Mesenchymal stem cell (in vitro differentiated cells and primary cell): ENCODE results near the gene LYPD4. TPM values are rescaled to one million over a fixed set of nuclear protein-coding genes. Genes with fewer than 3 reads are reported as not detected.
A peak's percentile ranks its signal among the peaks of the same experiment; 100 is the strongest.

Experiments
- DNase-seq: peaks from one replicate; pipeline ENCODE4 v3.0.0-alpha.2; 2013
- H2AFZ ChIP-seq: one replicate; pipeline ENCODE4 v1.6.1; 2013; ENCODE audit warnings: low read depth, mild to moderate bottlenecking, control low read depth, inconsistent platforms, low read length, moderate library complexity
- H2AK5ac ChIP-seq: 2 replicates; pipeline ENCODE4 v1.6.1; 2013; ENCODE audit warnings: low read length, moderate library complexity, mild to moderate bottlenecking, inconsistent platforms; ENCODE audit not compliant: severe bottlenecking
- H2BK120ac ChIP-seq: one replicate; pipeline ENCODE4 v1.6.1; 2013; ENCODE audit warnings: low read depth, mild to moderate bottlenecking, inconsistent platforms, low read length, moderate library complexity
- H2BK12ac ChIP-seq, 2 experiments: one replicate each; pipeline ENCODE4 v1.6.1; 2013; ENCODE audit warnings: inconsistent platforms in 2 of 2, low read length in 2 of 2, mild to moderate bottlenecking in 2 of 2, moderate library complexity in 2 of 2, control low read depth in 1 of 2
- H2BK15ac ChIP-seq: one replicate; pipeline ENCODE4 v1.6.1; 2013; ENCODE audit warnings: mild to moderate bottlenecking, low read depth, inconsistent platforms; ENCODE audit not compliant: poor library complexity, severe bottlenecking
- H2BK5ac ChIP-seq: 2 replicates; pipeline ENCODE4 v1.6.1; 2013; ENCODE audit warnings: low read depth, mild to moderate bottlenecking, low read length, control low read depth, inconsistent platforms; ENCODE audit not compliant: poor library complexity, severe bottlenecking
- H3K14ac ChIP-seq, 2 experiments: one replicate each; pipeline ENCODE4 v1.6.1; 2013; ENCODE audit warnings: inconsistent platforms in 2 of 2, low read length in 2 of 2, control low read depth in 1 of 2, mild to moderate bottlenecking in 1 of 2, moderate library complexity in 1 of 2
- H3K18ac ChIP-seq, 2 experiments: one replicate each; pipeline ENCODE4 v1.6.1; 2013; ENCODE audit warnings: inconsistent platforms in 2 of 2, low read length in 2 of 2, control low read depth in 1 of 2, low read depth in 1 of 2, mild to moderate bottlenecking in 1 of 2
- H3K23ac ChIP-seq, 2 experiments: one replicate each; pipeline ENCODE4 v1.6.1; 2013; ENCODE audit warnings: inconsistent platforms in 2 of 2, low read length in 2 of 2, mild to moderate bottlenecking in 2 of 2, moderate library complexity in 2 of 2, control low read depth in 1 of 2
- H3K27ac ChIP-seq: 2 replicates; pipeline ENCODE4 v1.5.1; 2013; ENCODE audit warnings: mild to moderate bottlenecking, moderate library complexity, low read length, control low read depth, inconsistent platforms; ENCODE audit not compliant: poor library complexity, severe bottlenecking
- H3K27me3 ChIP-seq, 2 experiments: 2 replicates each; pipeline versions ENCODE4 v1.6.1 to v1.7.0; 2013; ENCODE audit warnings: low read length in 2 of 2, mild to moderate bottlenecking in 2 of 2, moderate library complexity in 2 of 2, control low read depth in 1 of 2, inconsistent platforms in 1 of 2; ENCODE audit not compliant: control insufficient read depth in 1 of 2, insufficient read depth in 1 of 2
- H3K36me3 ChIP-seq, 2 experiments: 2 replicates each; pipeline versions ENCODE4 v1.6.1 to v1.7.0; 2013; ENCODE audit warnings: low read length in 2 of 2, control low read depth in 1 of 2, inconsistent platforms in 1 of 2, low read depth in 1 of 2, mild to moderate bottlenecking in 1 of 2; ENCODE audit not compliant: insufficient read depth in 2 of 2, control insufficient read depth in 1 of 2
- H3K4ac ChIP-seq, 2 experiments: one replicate each; pipeline ENCODE4 v1.6.1; 2013; ENCODE audit warnings: inconsistent platforms in 2 of 2, low read length in 2 of 2, mild to moderate bottlenecking in 2 of 2, moderate library complexity in 2 of 2, control low read depth in 1 of 2, low read depth in 1 of 2
- H3K4me1 ChIP-seq: 2 replicates; pipeline ENCODE4 v1.6.1; 2013; ENCODE audit warnings: low read depth, low read length, control low read depth; ENCODE audit not compliant: control insufficient read depth, insufficient read depth
- H3K4me2 ChIP-seq: 2 replicates; pipeline ENCODE4 v1.6.1; 2013; ENCODE audit warnings: low read length, mild to moderate bottlenecking, inconsistent platforms; ENCODE audit not compliant: poor library complexity, severe bottlenecking
- H3K4me3 ChIP-seq, 2 experiments: 2 replicates each; pipeline versions ENCODE4 v1.5.1 to v1.7.0; 2013; ENCODE audit warnings: low read length in 2 of 2, mild to moderate bottlenecking in 2 of 2, control low read depth in 1 of 2, low read depth in 1 of 2; ENCODE audit not compliant: insufficient read depth in 1 of 2
- H3K79me1 ChIP-seq: replicated peaks from 2 replicates; pipeline ENCODE4 v1.6.1; 2013; ENCODE audit warnings: mild to moderate bottlenecking, control low read depth, low read length, inconsistent platforms; ENCODE audit not compliant: poor library complexity, severe bottlenecking
- H3K9ac ChIP-seq: 2 replicates; pipeline ENCODE4 v1.7.0; 2013; ENCODE audit warnings: mild to moderate bottlenecking, low read length, moderate library complexity
- H3K9me3 ChIP-seq: 2 replicates; pipeline ENCODE4 v1.7.0; 2013; ENCODE audit warnings: mild to moderate bottlenecking, low read length; ENCODE audit not compliant: control insufficient read depth
- H4K8ac ChIP-seq: one replicate; pipeline ENCODE4 v1.6.1; 2013; ENCODE audit warnings: inconsistent platforms, mild to moderate bottlenecking, low read length, moderate library complexity
- H4K91ac ChIP-seq: one replicate; pipeline ENCODE4 v1.6.1; 2013; ENCODE audit warnings: mild to moderate bottlenecking, low read length, inconsistent platforms
- WGBS: methylation state at CpG from one replicate; pipeline ENCODE4 v1.1.7; 2013; ENCODE audit warnings: mixed read lengths; 5-methylcytosine and 5-hydroxymethylcytosine counted together
- polyA plus RNA-seq, 2 experiments: library from polyadenylated mRNA; stranded (reverse); fragments of 200-250 nt; gene quantifications; one replicate each; pipeline ENCODE4 v1.2.3, GENCODE V29; 2013

The LYPD4 gene, protein sequence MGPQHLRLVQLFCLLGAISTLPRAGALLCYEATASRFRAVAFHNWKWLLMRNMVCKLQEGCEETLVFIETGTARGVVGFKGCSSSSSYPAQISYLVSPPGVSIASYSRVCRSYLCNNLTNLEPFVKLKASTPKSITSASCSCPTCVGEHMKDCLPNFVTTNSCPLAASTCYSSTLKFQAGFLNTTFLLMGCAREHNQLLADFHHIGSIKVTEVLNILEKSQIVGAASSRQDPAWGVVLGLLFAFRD
- polyA plus RNA-seq (2013, experiment 1 of 2): not detected
- polyA plus RNA-seq (2013, experiment 2 of 2): not detected

DNA sequence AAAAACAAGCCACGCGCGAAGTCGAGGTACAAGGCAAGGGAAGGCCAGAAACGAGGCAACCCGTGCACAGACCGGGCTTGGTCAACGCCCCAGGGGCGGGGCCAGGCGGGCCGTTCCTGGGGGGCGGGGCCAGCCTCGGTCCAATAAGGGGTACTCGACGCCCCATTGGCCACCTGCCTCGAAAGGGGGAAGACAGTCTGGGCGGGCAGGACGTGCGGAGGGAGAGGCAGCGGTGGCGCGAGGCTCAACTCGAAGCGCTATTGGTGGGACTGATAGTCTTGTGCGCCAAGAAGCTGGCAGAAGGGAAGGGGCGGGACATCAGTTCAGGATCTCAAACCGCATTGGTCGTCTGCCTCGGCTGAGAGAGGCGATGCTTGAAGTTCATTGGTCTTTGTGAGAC lies at the start of gene LYPD4:
Gene LYPD4, minus strand, starts transcription at position 83 of the 400 bp plus-strand sequence. CDS start 5,398 bp downstream, outside the sequence.
- H3K14ac ChIP-seq: peak within 1 kb of the TSS in 1 of 2 experiments; percentile 12

DNA sequence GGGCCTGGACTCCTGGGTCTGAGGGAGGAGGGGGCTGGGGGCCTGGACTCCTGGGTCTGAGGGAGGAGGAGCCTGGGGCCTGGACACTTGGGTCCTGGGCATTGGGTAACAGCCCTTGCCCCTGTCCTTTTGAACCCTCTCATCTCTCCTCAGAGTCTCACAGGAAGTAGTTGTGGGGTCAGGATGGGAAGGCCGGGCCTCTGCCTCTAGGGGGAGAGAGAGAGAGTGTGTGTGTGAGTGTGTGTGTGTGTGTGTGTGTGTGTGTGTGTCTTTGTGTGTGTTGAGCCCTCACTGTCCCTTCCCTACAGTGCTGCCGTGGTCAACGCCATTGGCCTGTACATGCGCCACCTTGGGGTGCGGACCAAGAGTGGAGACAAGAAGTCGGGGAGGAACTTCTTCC lies 49.4 kb upstream of the LYPD4 start:
- no peak overlapping the region for H4K8ac ChIP-seq
- H2BK5ac ChIP-seq: no peak overlapping the region
- no peaks in the 10 kb centered on the region for H3K27me3 ChIP-seq
- H3K36me3 ChIP-seq: peaks cover 69 to 82% of the 10 kb centered on the region in 2 experiments
- H3K4ac ChIP-seq: no peak overlapping the region
- H2AK5ac ChIP-seq: no peak overlapping the region
- WGBS: 86% methylated on average over 6 of the region's 6 CpGs
- no peak overlapping the region for H2BK12ac ChIP-seq
- H3K4me3 ChIP-seq: no peak overlapping the region
- no peak overlapping the region for H3K27ac ChIP-seq
- H3K79me1 ChIP-seq: peaks cover 42% of the 10 kb centered on the region
- H3K14ac ChIP-seq: no peak overlapping the region
- H2AFZ ChIP-seq: no peak overlapping the region
- H3K9ac ChIP-seq: no peak overlapping the region
- H3K4me2 ChIP-seq: no peak overlapping the region
- no peak overlapping the region for H4K91ac ChIP-seq
- H2BK120ac ChIP-seq: no peak overlapping the region
- H3K18ac ChIP-seq: no peak overlapping the region
- peak; percentile 37 for DNase-seq
- no peaks in the 10 kb centered on the region for H3K9me3 ChIP-seq
- no peak overlapping the region for H3K23ac ChIP-seq
- H3K4me1 ChIP-seq: peaks cover 5% of the 10 kb centered on the region
- no peak overlapping the region for H2BK15ac ChIP-seq

More for the DNA sequence above, at the start of gene LYPD4:
- Histone ChIP-seq H3K4me3 (no peak within 1 kb of the TSS), H2AK5ac (no peak within 1 kb of the TSS), H3K9ac (no peak within 1 kb of the TSS), H2AFZ (no peak within 1 kb of the TSS), H2BK5ac (no peak within 1 kb of the TSS), H4K91ac (no peak within 1 kb of the TSS), H3K79me1 (no peaks in the 10 kb centered on the region), H3K27ac (no peak within 1 kb of the TSS), H3K36me3 (no peaks in the 10 kb centered on the region), H4K8ac (no peak within 1 kb of the TSS), H3K4me2 (no peak within 1 kb of the TSS), H3K9me3 (no peaks in the 10 kb centered on the region), H3K23ac (no peak within 1 kb of the TSS), H2BK12ac (no peak within 1 kb of the TSS), H3K27me3 (peaks cover 13 to 45% of the 10 kb centered on the region in 2 experiments), H2BK15ac (no peak within 1 kb of the TSS), H2BK120ac (no peak within 1 kb of the TSS), H3K18ac (no peak within 1 kb of the TSS), H3K4ac (no peak within 1 kb of the TSS), H3K4me1 (no peaks in the 10 kb centered on the region)
- DNase-seq: no peak
- WGBS: 84% methylated on average over 30 of the region's 30 CpGs

DNA sequence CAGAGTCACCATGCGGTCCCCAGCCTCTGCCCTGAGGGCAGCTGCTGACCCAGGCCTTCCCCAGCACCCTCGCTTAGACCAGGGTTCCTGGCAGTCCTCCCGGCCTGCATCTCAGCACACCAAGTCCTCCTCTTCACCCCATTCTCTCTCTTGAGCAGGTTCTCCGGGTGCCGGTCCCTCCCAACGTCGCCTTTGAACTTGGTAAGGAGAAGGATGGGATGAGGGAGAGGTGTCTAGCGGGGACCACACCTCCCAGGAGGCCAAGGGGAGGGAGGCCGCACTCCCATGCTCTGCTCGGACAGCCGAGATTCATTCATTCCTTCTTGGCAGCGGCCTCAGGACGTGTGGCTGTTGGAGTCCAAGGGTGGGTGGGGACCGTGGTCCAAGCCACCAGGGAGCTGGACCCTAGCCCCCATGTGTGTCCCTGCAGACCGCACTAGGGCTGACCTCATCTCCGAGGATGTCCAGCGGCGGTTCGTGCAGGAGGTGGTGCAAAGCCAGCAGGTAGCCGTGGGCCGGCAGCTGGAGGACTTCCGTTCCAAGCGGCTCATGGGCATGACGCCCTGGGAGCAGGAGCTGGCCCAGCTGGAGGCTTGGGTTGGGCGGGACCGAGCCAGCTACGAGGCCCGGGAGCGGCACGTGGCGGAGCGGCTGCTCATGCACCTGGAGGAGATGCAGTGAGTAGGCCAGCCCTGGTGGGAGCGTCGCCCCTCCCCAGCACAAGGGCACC lies 47.9 kb upstream of the LYPD4 start:
- Histone ChIP-seq H2AFZ (no peak overlapping the region), H3K9me3 (no peaks in the 10 kb centered on the region), H3K4ac (no peak overlapping the region), H3K18ac (no peak overlapping the region), H4K91ac (no peak overlapping the region), H3K4me3 (no peak overlapping the region), H2BK120ac (no peak overlapping the region), H3K23ac (no peak overlapping the region), H3K4me1 (peaks cover 17% of the 10 kb centered on the region), H3K27ac (no peak overlapping the region), H3K9ac (no peak overlapping the region), H2BK15ac (no peak overlapping the region), H2AK5ac (no peak overlapping the region), H3K4me2 (no peak overlapping the region), H4K8ac (no peak overlapping the region), H2BK5ac (no peak overlapping the region), H3K79me1 (peaks cover 51% of the 10 kb centered on the region), H3K14ac (no peak overlapping the region), H3K27me3 (no peaks in the 10 kb centered on the region), H3K36me3 (peaks cover 56 to 78% of the 10 kb centered on the region in 2 experiments), H2BK12ac (no peak overlapping the region)
- 98% methylated on average over 33 of the region's 34 CpGs for WGBS
- DNase-seq: no peak

DNA sequence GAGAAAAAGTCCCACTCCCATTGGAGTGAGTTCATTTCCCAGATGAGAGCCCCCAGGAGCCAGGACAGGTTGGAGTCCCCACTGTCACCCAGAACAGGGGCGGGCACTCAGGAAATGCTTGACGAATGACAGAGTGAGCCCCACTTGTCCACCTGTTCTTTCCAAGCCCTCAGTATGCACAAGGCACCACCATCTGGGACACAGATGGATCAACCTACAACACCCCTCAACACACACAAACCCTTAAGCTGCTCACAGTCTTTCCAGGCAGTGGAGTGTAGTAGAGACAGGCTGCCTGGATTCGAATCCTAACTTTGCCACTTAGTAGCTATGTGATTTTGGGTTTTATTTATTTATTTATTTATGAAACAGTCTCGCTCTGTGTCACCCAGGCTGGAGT lies 46.5 kb upstream of the LYPD4 start:
- Histone ChIP-seq H2BK120ac (no peak overlapping the region), H3K9me3 (no peaks in the 10 kb centered on the region), H3K79me1 (peaks cover 51% of the 10 kb centered on the region), H3K27me3 (no peaks in the 10 kb centered on the region), H3K4me2 (no peak overlapping the region), H3K23ac (no peak overlapping the region), H3K18ac (no peak overlapping the region), H3K4ac (no peak overlapping the region), H2BK15ac (no peak overlapping the region), H3K27ac (no peak overlapping the region), H2AK5ac (no peak overlapping the region), H2BK5ac (no peak overlapping the region), H4K8ac (no peak overlapping the region), H2AFZ (no peak overlapping the region), H2BK12ac (no peak overlapping the region), H3K36me3 (peaks cover 51 to 64% of the 10 kb centered on the region in 2 experiments), H3K9ac (no peak overlapping the region), H4K91ac (no peak overlapping the region), H3K14ac (no peak overlapping the region), H3K4me1 (peaks cover 23% of the 10 kb centered on the region), H3K4me3 (no peak overlapping the region)
- DNase-seq: no peak
- WGBS: 93% methylated on average over 3 of the region's 4 CpGs
